ENCODE measurements around the gene BMP6. TPM values are rescaled to one million over a fixed set of nuclear protein-coding genes. Genes with fewer than 3 reads are reported as not detected.

The BMP6 gene
- total and polyA plus RNA-seq, 11 donors = 1.1 to 5.1 (median 2.7) TPM

DNA sequence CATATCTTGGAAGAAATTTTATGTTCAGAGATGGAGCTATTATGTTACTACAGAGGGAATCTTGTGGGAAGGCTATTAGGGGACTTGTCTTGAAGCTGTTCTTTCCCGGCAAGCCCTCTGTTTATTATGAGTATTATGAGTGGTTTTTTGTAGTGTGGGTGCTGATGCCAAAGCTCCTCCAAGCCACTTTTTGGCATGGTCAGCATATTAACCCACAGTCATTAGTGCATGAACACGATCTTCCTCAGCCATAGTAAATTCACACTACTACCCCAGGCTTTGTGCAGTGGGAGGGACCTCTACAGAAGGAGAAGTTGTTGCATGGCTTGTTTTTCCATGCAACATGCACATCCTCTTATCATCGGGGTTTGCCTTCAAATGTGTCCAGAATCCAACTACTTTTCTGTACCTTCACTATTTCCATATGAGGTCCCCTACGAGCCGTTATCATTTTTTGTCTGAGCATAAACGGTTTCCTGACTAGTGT is 6.5 kb upstream of the BMP6 start:
- 62 to 70% (median 63%) methylated on average over 6 of the region's 6 CpGs for WGBS, 4 donors
- Histone ChIP-seq H3K4me3 (no peak overlapping the region), H3K27me3 (peaks cover 0 to 10% (median 4%) of the 10 kb centered on the region in 9 donors), H3K27ac (no peak overlapping the region), H3K9me3 (peaks cover 0 to 21% (median 0%) of the 10 kb centered on the region in 12 donors), H3K36me3 (no peaks in the 10 kb centered on the region), H3K4me1 (peaks cover 0 to 11% (median 0%) of the 10 kb centered on the region in 12 donors)
- intact Hi-C loops (cut with DNase I) = no loop called here
- TF ChIP-seq POLR2A (IDR thresholded peaks at IDR 0.05) (no peak), CTCF (IDR thresholded peaks at IDR 0.05) (no peak)
- DNase-seq (no peak), ATAC-seq (no peak)

GRCh38 chr6:7720346-7720745 is 5.6 kb upstream of the BMP6 start:
- 93 to 95% (median 94%) methylated on average over 2 of the region's 2 CpGs for WGBS, 4 donors
- DNase-seq (no peak), ATAC-seq (no peak)
- H3K4me3 ChIP-seq = no peak overlapping the region
- TF ChIP-seq POLR2A (IDR thresholded peaks at IDR 0.05) = no peak
- no peak for TF ChIP-seq CTCF (IDR thresholded peaks at IDR 0.05)
- H3K4me1 ChIP-seq = peaks cover 0 to 13% (median under 1%) of the 10 kb centered on the region in 12 donors
- peaks cover 0 to 20% (median 0%) of the 10 kb centered on the region in 12 donors for H3K9me3 ChIP-seq
- no peak overlapping the region for H3K27ac ChIP-seq
- no peaks in the 10 kb centered on the region for H3K36me3 ChIP-seq
- peaks cover 0 to 18% (median 4%) of the 10 kb centered on the region in 9 donors for H3K27me3 ChIP-seq
- intact Hi-C loops (cut with DNase I) = loop anchor here in 9 of 10 donors (2.0 to 10.0 kb wide), 13 partner anchors 174 to 504 kb away; partner anchors contain the start of genes TXNDC5 (in 3 of the 9) and BLOC1S5 (in 1 of the 9)

DNA sequence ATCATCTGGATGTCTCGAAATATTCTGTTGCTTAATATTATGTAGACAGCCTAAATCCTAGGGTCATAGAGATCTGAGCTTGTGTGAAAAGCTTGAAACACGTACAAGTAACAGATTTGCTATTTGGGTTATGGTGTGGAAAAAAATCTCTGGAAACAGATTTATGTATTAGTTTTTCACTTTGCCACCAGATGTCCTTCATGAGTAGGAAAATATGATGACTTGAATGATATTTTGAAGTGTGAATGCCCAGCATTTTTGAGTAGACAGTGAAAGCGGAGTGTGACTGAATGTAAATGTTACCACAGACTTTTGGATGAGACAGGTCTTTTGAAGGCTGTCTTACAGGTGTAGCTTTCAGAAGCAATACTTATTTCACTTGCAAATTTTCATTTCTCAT is 4.2 kb upstream of the BMP6 start:
- DNase-seq (no peak), ATAC-seq (no peak)
- Histone ChIP-seq H3K4me3 (no peak overlapping the region), H3K4me1 (peaks cover 0 to 18% (median 11%) of the 10 kb centered on the region in 12 donors), H3K36me3 (no peaks in the 10 kb centered on the region), H3K27me3 (peaks cover 0 to 31% (median 4%) of the 10 kb centered on the region in 9 donors), H3K27ac (no peak overlapping the region), H3K9me3 (peaks cover 0 to 9% (median 0%) of the 10 kb centered on the region in 12 donors)
- 35 to 44% (median 43%) methylated on average over 3 of the region's 3 CpGs for WGBS, 4 donors
- TF ChIP-seq POLR2A (IDR thresholded peaks at IDR 0.05) = no peak
- peak in 9 of 12 donors; percentile 12 to 52 (median 37) for TF ChIP-seq CTCF (IDR thresholded peaks at IDR 0.05)
- intact Hi-C loops (cut with DNase I) = loop anchor here in 9 of 10 donors (2.0 to 10.0 kb wide), 14 partner anchors 173 to 503 kb away; partner anchors contain the start of genes TXNDC5 (in 3 of the 9) and BLOC1S5 (in 1 of the 9)

GRCh38 chr6:7723041-7723447 is 2.9 kb upstream of the BMP6 start:
- intact Hi-C loops (cut with DNase I) = loop anchor here in 9 of 10 donors (2.0 to 10.0 kb wide), 13 partner anchors 172 to 502 kb away; partner anchors contain the start of genes TXNDC5 (in 3 of the 9) and BLOC1S5 (in 1 of the 9)
- peaks cover 4 to 43% (median 16%) of the 10 kb centered on the region in 9 donors for H3K27me3 ChIP-seq
- H3K36me3 ChIP-seq = no peaks in the 10 kb centered on the region
- peak; percentile 38 to 70 (median 60) for TF ChIP-seq CTCF (IDR thresholded peaks at IDR 0.05)
- TF ChIP-seq POLR2A (IDR thresholded peaks at IDR 0.05) = no peak
- H3K9me3 ChIP-seq = no peaks in the 10 kb centered on the region
- DNase-seq = peak; percentile 65 to 83 (median 81)
- peaks cover 0 to 32% (median 17%) of the 10 kb centered on the region in 12 donors for H3K4me1 ChIP-seq
- no peak overlapping the region for H3K27ac ChIP-seq
- 1 to 5% (median 4%) methylated on average over 10 of the region's 10 CpGs for WGBS, 4 donors
- peak; percentile 47 to 67 (median 59) for ATAC-seq
- no peak overlapping the region for H3K4me3 ChIP-seq

Data from heart left ventricle (tissue), 16 donors.